GM23248 (cell line): ENCODE data around the gene MRTFB.

ENCODE experiments used
- EZH2 ChIP-seq: fragments of 200-600 bp; sonication (generic); IDR thresholded peaks from 2 replicates; pipeline ENCODE4 v1.6.1; 2018; ENCODE audit warnings: antibody characterized with exemption, mild to moderate bottlenecking; ENCODE audit not compliant: insufficient read depth, poor library complexity, severe bottlenecking
- EZH2phosphoT487 ChIP-seq: fragments of 200-600 bp; sonication (generic); IDR thresholded peaks from 2 replicates; pipeline ENCODE4 v1.6.1; 2018; ENCODE audit warnings: antibody characterized with exemption, moderate library complexity, mild to moderate bottlenecking, low read depth; ENCODE audit not compliant: insufficient read depth

DNA sequence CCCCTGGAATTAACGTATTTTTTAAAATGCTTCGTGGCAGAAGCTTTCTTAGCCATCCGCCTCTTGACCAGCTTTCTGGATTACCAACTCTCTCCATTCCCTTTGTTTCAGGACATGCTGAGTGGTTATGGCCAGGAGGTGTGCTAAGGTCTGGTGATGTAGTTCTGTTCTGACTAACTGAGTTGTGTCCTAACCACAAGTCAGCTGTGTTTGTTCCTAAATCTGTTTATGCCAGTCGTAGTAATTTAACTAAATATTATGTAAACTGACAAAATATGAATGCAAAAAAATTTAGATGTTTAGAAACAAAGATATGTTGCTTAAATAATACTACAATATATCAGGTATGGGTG is 61.6 kb downstream of the MRTFB start:
- no peak for TF ChIP-seq EZH2phosphoT487
- no peak for TF ChIP-seq EZH2
